ENCODE results near the gene AKIRIN1. TPM values are rescaled to one million over a fixed set of nuclear protein-coding genes. Genes with fewer than 3 reads are reported as not detected.

The AKIRIN1 gene
- total RNA-seq, 3 donors from 2014 or later (not counting 1 experiment from before 2014, with no cell fraction given) = 70.4 to 80.7 (median 73.2) TPM

GRCh38 chr1:39034114-39034654 is 43.1 kb downstream of the AKIRIN1 start:
- no peaks in the 10 kb centered on the region for H3K4me1 ChIP-seq (ENCODE audit: control insufficient read depth, insufficient read depth, low read length)
- Mint-ChIP-seq H3K36me3 (peaks cover 4% of the 10 kb centered on the region), H3K27ac (peak overlapping the region; percentile 61 to 73), H3K4me1 (peaks cover 7 to 21% of the 10 kb centered on the region in 2 donors), H3K4me3 (peak overlapping the region; percentile 50), H3K27me3 (ENCODE audit: low read depth in 2 of 2) (no peaks in the 10 kb centered on the region), H3K9me3 (no peaks in the 10 kb centered on the region)
- H3K4me3 ChIP-seq (ENCODE audit: low read length) = no peak overlapping the region
- H3K27ac ChIP-seq (ENCODE audit: low read length) = no peak overlapping the region
- ATAC-seq (no peak), DNase-seq (peak in 1 of 2 donors; percentile 52)
- H3K9me3 ChIP-seq (ENCODE audit: control insufficient read depth, insufficient read depth, low read length) = no peaks in the 10 kb centered on the region
- H3K27me3 ChIP-seq (ENCODE audit: control insufficient read depth, insufficient read depth, low read length) = no peaks in the 10 kb centered on the region
- intact Hi-C loops (cut with micrococcal nuclease) = no loop called here
- H3K36me3 ChIP-seq (ENCODE audit: control insufficient read depth, insufficient read depth, low read length) = peaks cover 31% of the 10 kb centered on the region
- TF ChIP-seq CTCF (IDR thresholded peaks at IDR 0.05) = no peak
- WGBS (ENCODE audit: insufficient coverage) = 76% methylated on average over 3 of the region's 6 CpGs

- Histone ChIP-seq H3K4me3 (ENCODE audit: low read length) (no peak overlapping the region), H3K27me3 (ENCODE audit: control insufficient read depth, insufficient read depth, low read length) (no peaks in the 10 kb centered on the region), H3K9me3 (ENCODE audit: control insufficient read depth, insufficient read depth, low read length) (no peaks in the 10 kb centered on the region), H3K4me1 (ENCODE audit: control insufficient read depth, insufficient read depth, low read length) (no peaks in the 10 kb centered on the region), H3K27ac (ENCODE audit: low read length) (no peak overlapping the region), H3K36me3 (ENCODE audit: control insufficient read depth, insufficient read depth, low read length) (peaks cover 26% of the 10 kb centered on the region)
- Mint-ChIP-seq H3K36me3 (no peaks in the 10 kb centered on the region), H3K27ac (no peak overlapping the region), H3K9me3 (no peaks in the 10 kb centered on the region), H3K27me3 (ENCODE audit: low read depth in 2 of 2) (no peaks in the 10 kb centered on the region), H3K4me3 (no peak overlapping the region), H3K4me1 (peaks cover 7 to 17% of the 10 kb centered on the region in 2 donors)
- ATAC-seq = no peak
- no peak for DNase-seq
- intact Hi-C loops (cut with micrococcal nuclease) = no loop called here
- WGBS (ENCODE audit: insufficient coverage) = 88% methylated on average over 5 of the region's 5 CpGs
- no peak for TF ChIP-seq CTCF (IDR thresholded peaks at IDR 0.05)
Observed at GRCh38 chr1:39036678-39037077, 45.6 kb downstream of the AKIRIN1 start.

GRCh38 chr1:39043513-39043912 is 52.4 kb downstream of the AKIRIN1 start:
- H3K27me3 ChIP-seq (ENCODE audit: control insufficient read depth, insufficient read depth, low read length) = no peaks in the 10 kb centered on the region
- no peak overlapping the region for H3K4me3 Mint-ChIP-seq
- no peak overlapping the region for H3K4me3 ChIP-seq (ENCODE audit: low read length)
- intact Hi-C loops (cut with micrococcal nuclease) = no loop called here
- no peak overlapping the region for H3K27ac ChIP-seq (ENCODE audit: low read length)
- no peak for ATAC-seq
- 93% methylated on average over 3 of the region's 3 CpGs for WGBS (ENCODE audit: insufficient coverage)
- TF ChIP-seq CTCF (IDR thresholded peaks at IDR 0.05) = no peak
- peaks cover 9% of the 10 kb centered on the region for H3K36me3 ChIP-seq (ENCODE audit: control insufficient read depth, insufficient read depth, low read length)
- no peaks in the 10 kb centered on the region for H3K4me1 Mint-ChIP-seq
- no peaks in the 10 kb centered on the region for H3K9me3 ChIP-seq (ENCODE audit: control insufficient read depth, insufficient read depth, low read length)
- H3K4me1 ChIP-seq (ENCODE audit: control insufficient read depth, insufficient read depth, low read length) = no peaks in the 10 kb centered on the region
- H3K36me3 Mint-ChIP-seq = peaks cover 7% of the 10 kb centered on the region
- H3K27ac Mint-ChIP-seq = no peak overlapping the region
- H3K9me3 Mint-ChIP-seq = no peaks in the 10 kb centered on the region
- no peak for DNase-seq
- no peaks in the 10 kb centered on the region for H3K27me3 Mint-ChIP-seq (ENCODE audit: low read depth in 2 of 2)

- WGBS (ENCODE audit: insufficient coverage) = 100% methylated on average over 1 of the region's 1 CpG
- no peaks in the 10 kb centered on the region for H3K27me3 Mint-ChIP-seq (ENCODE audit: low read depth in 2 of 2)
- ATAC-seq = no peak
- peaks cover 7% of the 10 kb centered on the region for H3K36me3 Mint-ChIP-seq
- H3K9me3 ChIP-seq (ENCODE audit: control insufficient read depth, insufficient read depth, low read length) = no peaks in the 10 kb centered on the region
- no peak overlapping the region for H3K27ac Mint-ChIP-seq
- H3K27ac ChIP-seq (ENCODE audit: low read length) = no peak overlapping the region
- TF ChIP-seq CTCF (IDR thresholded peaks at IDR 0.05) = no peak
- intact Hi-C loops (cut with micrococcal nuclease) = no loop called here
- no peaks in the 10 kb centered on the region for H3K4me1 ChIP-seq (ENCODE audit: control insufficient read depth, insufficient read depth, low read length)
- H3K4me3 Mint-ChIP-seq = no peak overlapping the region
- no peaks in the 10 kb centered on the region for H3K9me3 Mint-ChIP-seq
- no peak for DNase-seq
- H3K4me1 Mint-ChIP-seq = no peaks in the 10 kb centered on the region
- H3K36me3 ChIP-seq (ENCODE audit: control insufficient read depth, insufficient read depth, low read length) = peaks cover 9% of the 10 kb centered on the region
- H3K4me3 ChIP-seq (ENCODE audit: low read length) = no peak overlapping the region
- no peaks in the 10 kb centered on the region for H3K27me3 ChIP-seq (ENCODE audit: control insufficient read depth, insufficient read depth, low read length)
Observed at GRCh38 chr1:39044762-39045161, 53.7 kb downstream of the AKIRIN1 start.

Data from natural killer cell (primary cell).